Stomach (tissue), 4 donors: Measurements from ENCODE around the gene MAN1A1.

Experiments
- EP300 ChIP-seq: sonication (generic); formaldehyde crosslinking; IDR thresholded peaks from one replicate; pipeline ENCODE4 v1.6.1; 2017; ENCODE audit warnings: antibody characterized with exemption
- TF ChIP-seq, protein P1 (sequence below), 7 experiments: fragments of 450-650 bp in 4 of 7; fragments of 200-600 bp in 3 of 7; sonication (generic) in 3 of 7; IDR thresholded peaks; one replicate each; pipeline ENCODE4 v1.5.1; 2016 to 2019; ENCODE audit warnings: antibody characterized with exemption in 7 of 7, control low read depth in 2 of 7, mild to moderate bottlenecking in 1 of 7

DNA sequence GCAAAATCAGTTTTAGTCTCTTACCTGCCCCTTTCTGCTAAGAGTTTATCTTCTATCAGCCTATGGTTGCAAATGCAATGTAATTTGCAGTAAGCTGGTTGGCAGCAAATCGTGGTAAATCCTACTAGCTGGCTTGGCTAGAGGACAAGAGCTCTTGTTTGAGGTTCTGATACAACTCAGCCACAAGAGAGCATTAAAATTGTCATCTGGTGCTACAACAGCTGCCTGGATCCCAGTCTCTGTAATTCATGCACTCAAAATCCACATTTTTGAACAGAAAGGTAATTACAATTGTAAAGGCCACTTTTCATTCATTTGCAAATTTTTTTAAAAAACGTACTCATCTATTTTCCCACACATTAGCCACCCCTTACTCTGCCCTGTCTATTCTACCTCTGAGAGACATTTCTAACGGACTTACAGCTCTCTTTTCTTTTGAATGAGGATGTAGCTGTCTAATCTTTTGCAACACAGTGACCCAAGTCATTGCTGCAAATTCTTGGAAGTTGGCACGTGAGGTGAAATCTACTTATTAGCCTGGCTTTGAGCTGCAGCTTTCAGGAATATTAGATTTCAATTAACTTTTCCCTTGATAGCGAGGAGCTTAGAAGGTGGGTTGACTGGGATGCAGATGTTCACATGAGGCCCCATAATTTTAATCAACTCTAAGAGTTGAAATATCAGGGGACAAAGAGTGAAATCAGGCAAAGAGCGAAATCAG is 217.1 kb downstream of the MAN1A1 start:
- TF ChIP-seq, protein P1, sequence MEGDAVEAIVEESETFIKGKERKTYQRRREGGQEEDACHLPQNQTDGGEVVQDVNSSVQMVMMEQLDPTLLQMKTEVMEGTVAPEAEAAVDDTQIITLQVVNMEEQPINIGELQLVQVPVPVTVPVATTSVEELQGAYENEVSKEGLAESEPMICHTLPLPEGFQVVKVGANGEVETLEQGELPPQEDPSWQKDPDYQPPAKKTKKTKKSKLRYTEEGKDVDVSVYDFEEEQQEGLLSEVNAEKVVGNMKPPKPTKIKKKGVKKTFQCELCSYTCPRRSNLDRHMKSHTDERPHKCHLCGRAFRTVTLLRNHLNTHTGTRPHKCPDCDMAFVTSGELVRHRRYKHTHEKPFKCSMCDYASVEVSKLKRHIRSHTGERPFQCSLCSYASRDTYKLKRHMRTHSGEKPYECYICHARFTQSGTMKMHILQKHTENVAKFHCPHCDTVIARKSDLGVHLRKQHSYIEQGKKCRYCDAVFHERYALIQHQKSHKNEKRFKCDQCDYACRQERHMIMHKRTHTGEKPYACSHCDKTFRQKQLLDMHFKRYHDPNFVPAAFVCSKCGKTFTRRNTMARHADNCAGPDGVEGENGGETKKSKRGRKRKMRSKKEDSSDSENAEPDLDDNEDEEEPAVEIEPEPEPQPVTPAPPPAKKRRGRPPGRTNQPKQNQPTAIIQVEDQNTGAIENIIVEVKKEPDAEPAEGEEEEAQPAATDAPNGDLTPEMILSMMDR (IDR thresholded peaks at IDR 0.05) = no peak
- TF ChIP-seq EP300 = no peak
